RPMI7951 (cell line): ENCODE results near the gene PLP2. TPM values are rescaled to one million over a fixed set of nuclear protein-coding genes. Genes with fewer than 3 reads are reported as not detected.
"Not testable (repeated sequence)": the region's sequence is repeated elsewhere in the genome, so short reads cannot be mapped to it uniquely, and the experiment has no call there.

Experiments
- DNase-seq: peaks from one replicate; pipeline ENCODE4 v3.0.0-alpha.2; 2012; ENCODE audit warnings: low read depth
- total RNA-seq: library from RNA; depleted of rRNA; stranded (reverse); fragments of >200 nt; shearing (Covaris generic); gene quantifications from 2 replicates; pipeline ENCODE4 v1.2.3, GENCODE V29; 2014

PLP2 gene
- total RNA-seq, 1 experiment from 2014 or later: 417 TPM

GRCh38 chrX:49163555-49164419 lies 7.9 kb upstream of the PLP2 start:
- peak; percentile 87 for DNase-seq

- no peak for DNase-seq
Observed at GRCh38 chrX:49164589-49165360, 6.9 kb upstream of the PLP2 start.

GRCh38 chrX:49165901-49166881 lies 5.5 kb upstream of the PLP2 start:
- DNase-seq: peak; percentile 76

DNA sequence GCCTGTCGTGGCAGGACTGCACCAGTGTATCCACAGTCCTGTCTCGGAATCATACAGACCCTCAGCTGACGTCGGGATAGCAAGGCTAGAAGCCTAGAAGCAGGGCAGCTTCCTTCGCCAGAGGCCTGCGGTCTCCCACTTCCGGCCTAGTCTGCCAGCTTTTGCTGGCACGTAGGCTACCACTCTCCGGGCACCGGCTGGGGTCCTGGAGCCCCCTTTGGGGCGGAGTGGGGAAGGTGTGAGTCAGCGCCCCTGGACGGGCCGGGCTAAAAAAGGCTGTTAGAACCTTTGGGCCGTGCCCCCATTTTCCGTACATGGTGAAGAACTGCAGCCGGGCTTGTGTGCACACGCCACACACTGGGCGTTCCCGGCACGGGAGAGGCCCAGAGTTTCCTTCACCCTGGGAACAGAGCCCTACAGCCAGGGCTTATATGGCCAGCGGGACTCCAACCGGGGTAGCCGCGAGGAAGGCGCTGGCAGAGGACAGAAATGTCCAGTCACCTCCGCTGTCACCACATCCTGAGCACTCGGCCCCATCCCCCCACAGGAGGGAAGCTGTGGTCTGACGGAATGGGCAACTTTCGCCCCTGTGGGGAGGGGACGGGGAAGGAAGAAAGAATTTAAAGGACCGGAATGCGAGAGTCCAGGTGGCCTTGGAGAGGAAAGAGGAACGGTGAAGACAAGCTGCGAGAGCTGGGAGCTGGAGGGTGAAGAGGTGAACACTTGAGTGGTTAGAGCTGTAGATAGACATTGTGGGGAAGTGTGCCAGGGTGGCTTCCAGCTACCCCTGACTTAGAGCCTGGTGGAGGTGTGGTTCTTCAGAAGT lies 4.6 kb upstream of the PLP2 start:
- peak; percentile 96 for DNase-seq

- DNase-seq: no peak
Observed at GRCh38 chrX:49167740-49168108, 4.0 kb upstream of the PLP2 start.

DNA sequence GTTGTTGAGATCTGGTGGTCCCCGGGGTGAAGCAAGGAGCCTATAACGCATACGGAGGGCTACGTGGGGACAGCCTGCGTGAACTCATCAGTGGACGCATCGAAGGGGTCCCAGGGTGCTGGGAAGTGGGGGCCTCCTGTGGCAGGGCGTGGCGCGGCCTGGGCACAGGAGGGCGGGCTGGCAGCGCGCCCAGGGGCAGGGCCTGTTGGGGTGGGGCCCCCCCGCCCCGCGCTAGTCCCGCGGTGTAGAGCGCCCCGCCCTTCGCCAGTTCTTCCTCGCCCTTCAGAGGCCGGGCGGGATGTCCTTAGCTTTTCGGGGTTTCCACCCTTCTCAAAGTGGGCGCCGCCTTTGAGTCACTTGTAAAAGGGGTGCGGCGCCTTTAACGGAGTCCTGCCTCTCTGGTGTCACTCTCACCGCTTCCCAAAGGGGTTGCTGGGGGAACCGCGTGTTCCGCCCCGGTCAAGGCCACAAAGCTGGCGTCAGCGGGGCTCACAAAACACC lies 632 bp downstream of the PLP2 start:
- DNase-seq: peak; percentile 88

GRCh38 chrX:49173544-49173943 lies 1.8 kb downstream of the PLP2 start:
- not testable (repeated sequence) for DNase-seq

- DNase-seq: no peak
Observed at GRCh38 chrX:49174723-49175122, 3.0 kb downstream of the PLP2 start.

- no peak for DNase-seq
Observed at GRCh38 chrX:49175435-49176274, 4.0 kb downstream of the PLP2 start.

- DNase-seq: peak; percentile 46
Observed at GRCh38 chrX:49176421-49177326, 5.0 kb downstream of the PLP2 start.

DNA sequence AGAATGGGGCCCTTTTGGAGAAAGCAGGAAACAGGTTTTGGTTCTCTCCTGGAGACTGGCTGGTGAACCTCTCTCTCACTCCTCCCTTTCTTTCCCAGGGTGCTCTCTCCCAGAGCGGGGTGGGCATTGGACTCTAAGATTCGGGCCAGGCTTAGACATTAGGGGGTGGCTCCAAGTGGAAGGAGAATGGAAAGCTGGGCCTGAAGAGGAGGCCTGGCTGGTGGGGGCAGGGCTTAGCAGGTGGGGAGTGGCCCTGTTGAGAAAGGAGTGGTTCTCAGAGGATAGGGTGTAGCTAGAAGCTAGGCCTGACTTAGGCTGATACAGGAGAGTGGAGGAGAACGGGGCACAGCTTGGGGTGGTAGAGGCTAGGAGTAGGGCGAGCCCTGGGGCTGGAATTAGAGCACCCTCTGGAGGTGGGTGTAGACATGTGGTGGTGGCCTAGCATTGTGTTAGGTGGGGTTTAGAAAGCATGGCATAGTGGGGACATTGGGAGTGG lies 5.7 kb downstream of the PLP2 start:
- peak; percentile 25 for DNase-seq

- no peak for DNase-seq
Observed at GRCh38 chrX:49177873-49178480, 6.3 kb downstream of the PLP2 start.

DNA sequence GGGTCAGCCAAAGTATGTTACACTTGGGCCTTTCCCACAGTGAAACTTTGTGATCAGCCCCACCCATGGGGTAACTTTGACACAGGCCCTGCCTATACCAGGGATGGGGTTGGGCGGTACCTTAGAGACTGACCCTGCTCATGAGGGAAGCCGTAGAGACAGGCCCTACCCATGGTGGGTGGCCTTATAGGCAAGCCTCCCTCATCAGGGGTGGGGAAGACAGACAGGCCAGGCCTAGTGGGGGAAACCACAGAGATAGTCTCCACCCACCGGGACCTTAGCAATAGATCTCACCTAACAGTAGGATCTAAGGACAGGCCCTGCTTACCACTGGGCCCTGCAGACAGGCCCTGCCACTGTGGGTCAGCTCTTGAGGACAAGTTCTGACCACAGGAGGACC lies 6.8 kb downstream of the PLP2 start:
- no peak for DNase-seq

DNA sequence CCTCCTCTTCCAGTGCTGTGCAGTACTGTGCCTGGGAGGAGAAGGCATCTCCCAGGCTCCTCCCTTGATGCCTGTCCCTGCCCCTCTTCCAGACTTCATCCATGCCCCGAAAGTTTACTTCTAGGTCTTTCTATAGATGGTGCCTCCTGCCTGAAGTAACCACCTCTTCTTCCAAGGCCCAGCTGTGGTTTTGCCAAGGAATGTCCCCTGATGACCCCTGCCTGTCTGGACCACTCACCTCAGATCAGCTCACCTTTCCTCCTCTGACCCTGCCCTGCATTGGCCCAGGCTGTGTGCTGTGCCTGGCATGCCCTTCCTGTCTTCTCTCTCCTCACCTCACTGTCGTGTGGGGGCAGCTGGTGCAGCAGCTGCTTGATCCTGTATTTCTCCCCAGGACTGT lies 7.7 kb downstream of the PLP2 start:
- no peak for DNase-seq

- DNase-seq: no peak
Observed at GRCh38 chrX:49183701-49184281, 12.1 kb downstream of the PLP2 start.

GRCh38 chrX:49184294-49185281 lies 12.9 kb downstream of the PLP2 start:
- peak; percentile 93 for DNase-seq
